Measurements from ENCODE around the gene SDK1.

The SDK1 gene

GRCh38 chr7:3429981-3430380 is 128.9 kb downstream of the SDK1 start:
- TF ChIP-seq ZFX (IDR thresholded peaks at IDR 0.05): no peak
- TF ChIP-seq CTCF (conservative IDR thresholded peaks at IDR 0.05): no peak
- no peak overlapping the region for H3K27ac ChIP-seq

- no peak for TF ChIP-seq CTCF (conservative IDR thresholded peaks at IDR 0.05)
- no peak for TF ChIP-seq ZFX (IDR thresholded peaks at IDR 0.05)
- no peak overlapping the region for H3K27ac ChIP-seq
These were observed 129.5 kb downstream of the SDK1 start for GRCh38 chr7:3430588-3430987.

- H3K27ac ChIP-seq: no peak overlapping the region
- TF ChIP-seq CTCF (conservative IDR thresholded peaks at IDR 0.05) (no peak), ZFX (IDR thresholded peaks at IDR 0.05) (no peak)
These were observed 130.3 kb downstream of the SDK1 start for GRCh38 chr7:3431306-3431705.

GRCh38 chr7:3432911-3433310 is 131.9 kb downstream of the SDK1 start:
- no peak overlapping the region for H3K27ac ChIP-seq
- no peak for TF ChIP-seq ZFX (IDR thresholded peaks at IDR 0.05)
- no peak for TF ChIP-seq CTCF (conservative IDR thresholded peaks at IDR 0.05)

- H3K27ac ChIP-seq: no peak overlapping the region
- TF ChIP-seq ZFX (IDR thresholded peaks at IDR 0.05) (no peak), CTCF (conservative IDR thresholded peaks at IDR 0.05) (no peak)
These were observed 133.6 kb downstream of the SDK1 start for GRCh38 chr7:3434611-3435010.

- TF ChIP-seq ZFX (IDR thresholded peaks at IDR 0.05): no peak
- no peak overlapping the region for H3K27ac ChIP-seq
These were observed 135.1 kb downstream of the SDK1 start for GRCh38 chr7:3436112-3436511.

GRCh38 chr7:3436746-3437145 is 135.7 kb downstream of the SDK1 start:
- H3K27ac ChIP-seq: no peak overlapping the region
- TF ChIP-seq ZFX (IDR thresholded peaks at IDR 0.05) (no peak), CTCF (conservative IDR thresholded peaks at IDR 0.05) (no peak)

- TF ChIP-seq CTCF (conservative IDR thresholded peaks at IDR 0.05): no peak
- TF ChIP-seq ZFX (IDR thresholded peaks at IDR 0.05): no peak
- no peak overlapping the region for H3K27ac ChIP-seq
These were observed 136.4 kb downstream of the SDK1 start for GRCh38 chr7:3437467-3437866.
